HUDEP-2 (cell line): Measurements from ENCODE around the gene LEFTY2.
"Not testable (repeated sequence)": the region's sequence is repeated elsewhere in the genome, so short reads cannot be mapped to it uniquely, and the experiment has no call there.

Experiments
- DNase-seq, 76 experiments: peaks; one replicate each; lab custom pipeline; 2025; ENCODE audit not compliant: unreplicated experiment in 76 of 76; lab: John Stamatoyannopoulos, UW

LEFTY2 gene

GRCh38 chr1:225908013-225908640, 32.9 kb downstream of the LEFTY2 start:
- no peak for DNase-seq

DNA sequence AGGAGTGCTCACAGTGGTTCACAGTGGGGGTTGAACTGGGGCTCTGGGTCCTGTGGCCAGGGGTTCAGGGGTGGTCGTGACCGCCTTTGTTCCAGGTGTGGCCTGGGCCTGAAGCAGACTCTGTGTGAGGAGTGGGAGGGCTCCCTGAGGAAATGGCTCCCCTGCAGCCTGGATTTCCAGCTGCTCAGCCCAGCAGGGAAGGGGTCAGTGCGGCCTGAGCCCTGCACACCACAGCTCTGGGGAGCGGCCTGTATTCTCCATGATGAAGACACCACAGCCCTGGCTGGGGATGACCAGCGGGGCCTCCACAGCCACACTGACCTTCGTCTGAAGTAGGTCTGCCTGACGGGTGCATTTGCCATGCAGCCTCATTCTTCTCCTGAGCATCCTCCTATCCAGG, 33.7 kb downstream of the LEFTY2 start:
- DNase-seq = no peak

- no peak for DNase-seq
These were observed 34.6 kb downstream of the LEFTY2 start for GRCh38 chr1:225906467-225906866.

DNA sequence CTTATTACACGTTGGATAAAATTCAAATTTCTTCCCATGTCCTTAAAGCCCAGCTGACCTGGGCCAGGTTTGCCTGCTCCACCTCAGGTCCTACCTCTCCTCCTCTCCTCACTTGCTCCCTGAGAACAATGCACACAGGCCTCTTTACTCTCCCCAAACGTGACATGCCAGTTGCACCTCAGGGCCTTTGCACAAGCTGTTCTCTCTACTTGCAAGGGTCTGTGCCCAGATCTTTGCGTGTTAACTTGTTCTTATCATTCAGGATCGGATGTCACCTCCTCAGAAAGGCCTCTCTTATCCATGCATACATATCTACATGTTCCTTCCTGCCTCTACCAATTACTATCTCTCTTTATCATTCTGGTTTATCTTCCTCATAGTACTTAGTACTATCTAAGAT, 37.4 kb downstream of the LEFTY2 start:
- no peak for DNase-seq

DNA sequence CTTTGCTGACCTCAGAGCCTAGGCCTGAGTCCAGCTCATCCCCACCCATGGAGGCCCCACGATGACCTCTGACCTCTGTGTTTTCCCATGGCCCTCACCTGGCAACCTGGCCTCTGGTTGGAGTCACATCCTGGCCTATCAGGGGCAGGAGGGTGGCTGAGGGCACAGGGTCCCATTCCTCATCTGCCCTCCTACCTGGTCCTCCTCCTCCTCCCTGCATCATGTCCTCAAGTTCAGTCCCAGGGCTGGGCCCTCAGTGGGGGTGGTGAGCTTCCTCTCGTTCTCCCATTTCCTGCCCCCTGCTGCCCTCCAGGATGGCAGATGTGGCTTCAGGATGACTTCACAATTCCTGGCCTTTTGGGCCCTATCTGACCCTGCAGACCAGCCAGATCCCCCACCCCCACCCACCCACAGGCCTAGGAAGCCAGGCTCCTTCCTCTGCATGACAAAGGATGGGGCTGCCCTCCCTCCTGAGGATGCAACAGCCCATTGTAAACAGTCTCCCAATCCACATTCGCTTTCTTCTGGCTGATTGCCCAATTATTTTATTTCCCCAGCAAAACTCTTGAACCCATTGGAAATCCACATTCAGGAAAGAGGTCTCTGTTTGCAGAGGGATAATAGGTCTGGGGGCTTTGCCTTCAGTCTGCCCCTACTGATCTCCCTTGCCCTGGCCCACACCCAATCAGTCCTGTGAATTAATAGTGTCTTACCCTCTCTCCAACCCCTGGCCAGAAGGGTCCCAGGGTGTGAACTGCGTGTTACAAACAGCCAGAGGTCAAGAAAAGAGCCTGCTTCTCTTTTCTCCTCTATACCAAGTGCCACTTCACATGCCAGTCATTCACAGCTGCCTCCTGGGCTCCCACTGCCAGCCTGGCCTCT, 41.7 kb downstream of the LEFTY2 start:
- DNase-seq = no peak

- DNase-seq = no peak
These were observed 43.2 kb downstream of the LEFTY2 start for GRCh38 chr1:225897595-225898514.

DNA sequence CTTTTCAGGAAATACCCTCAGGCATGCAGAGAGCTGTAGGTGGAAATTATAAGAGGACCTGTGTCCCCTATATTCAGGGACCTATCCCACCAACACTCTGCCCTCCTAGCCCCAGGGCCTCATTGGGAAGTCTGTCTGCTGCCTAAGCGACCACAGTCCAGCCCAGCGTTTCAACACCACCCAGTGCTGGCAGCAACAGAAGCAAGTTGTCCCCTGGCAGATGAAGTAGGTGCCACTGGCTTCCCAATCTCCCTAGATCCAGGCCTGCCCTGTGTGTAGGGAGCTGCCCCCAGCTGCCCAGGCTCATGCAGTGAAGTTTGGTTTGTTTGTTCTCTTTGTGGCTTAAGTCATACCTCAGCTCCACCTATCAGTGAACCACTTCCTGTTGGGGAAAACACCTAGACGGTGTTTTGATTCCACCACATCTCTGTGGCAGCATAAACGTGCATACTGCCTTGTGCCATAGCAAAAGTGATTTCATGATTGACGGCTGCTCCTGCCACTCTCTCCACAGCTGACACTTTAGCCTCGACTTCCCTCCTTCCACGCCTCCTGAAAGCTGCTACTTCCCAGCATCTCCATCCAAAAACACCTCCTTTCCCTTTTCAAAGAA, 44.0 kb downstream of the LEFTY2 start:
- DNase-seq = no peak

GRCh38 chr1:225896494-225896893, 44.5 kb downstream of the LEFTY2 start:
- DNase-seq = no peak

- no peak for DNase-seq
These were observed 48.7 kb downstream of the LEFTY2 start for GRCh38 chr1:225892307-225892706.

GRCh38 chr1:225891229-225891972, 49.6 kb downstream of the LEFTY2 start:
- DNase-seq = peak in 2 of 76 experiments; percentile 15 to 23

DNA sequence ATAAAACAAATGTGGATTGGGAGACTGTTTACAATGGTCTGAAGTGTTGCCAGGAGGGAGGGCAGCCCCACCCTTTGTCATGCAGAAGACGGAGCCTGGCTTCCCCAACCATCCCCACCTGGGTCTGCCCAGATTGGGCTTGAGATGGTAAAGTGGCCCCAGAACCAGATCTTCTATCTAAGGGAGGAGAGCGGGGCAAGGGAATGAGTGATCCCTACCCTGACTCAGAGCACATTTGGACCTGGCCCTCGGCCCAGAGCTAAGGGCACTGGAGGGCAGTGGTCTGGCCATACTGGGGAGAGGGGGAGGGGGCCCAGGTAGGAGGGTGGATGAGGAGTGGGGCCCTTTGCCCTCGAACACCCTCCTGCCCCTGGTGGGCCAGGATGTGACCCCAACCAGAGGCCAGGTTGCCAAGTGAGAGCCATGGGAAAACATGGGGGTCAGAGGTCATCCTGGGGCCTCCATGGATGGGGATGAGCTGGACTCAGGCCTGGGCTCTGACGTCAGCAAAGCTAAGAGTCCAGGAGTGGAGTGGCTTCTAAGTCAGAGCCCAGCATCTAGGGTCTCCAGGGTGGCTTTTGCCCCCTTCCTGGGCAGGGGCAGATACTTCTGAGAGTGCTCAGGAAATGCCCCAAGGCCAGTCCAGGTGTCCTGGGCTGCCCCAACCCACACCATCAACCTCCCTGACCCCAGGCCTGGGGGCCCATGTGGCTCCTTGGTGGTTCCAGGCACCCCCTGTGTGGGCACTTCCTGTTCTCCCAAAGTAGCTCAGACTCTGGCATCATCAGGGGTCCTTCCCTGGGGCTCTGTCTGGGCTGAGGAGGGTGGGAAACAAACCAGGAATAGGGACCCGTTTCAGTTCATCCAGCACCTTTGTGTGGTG, 50.4 kb downstream of the LEFTY2 start:
- no peak for DNase-seq

DNA sequence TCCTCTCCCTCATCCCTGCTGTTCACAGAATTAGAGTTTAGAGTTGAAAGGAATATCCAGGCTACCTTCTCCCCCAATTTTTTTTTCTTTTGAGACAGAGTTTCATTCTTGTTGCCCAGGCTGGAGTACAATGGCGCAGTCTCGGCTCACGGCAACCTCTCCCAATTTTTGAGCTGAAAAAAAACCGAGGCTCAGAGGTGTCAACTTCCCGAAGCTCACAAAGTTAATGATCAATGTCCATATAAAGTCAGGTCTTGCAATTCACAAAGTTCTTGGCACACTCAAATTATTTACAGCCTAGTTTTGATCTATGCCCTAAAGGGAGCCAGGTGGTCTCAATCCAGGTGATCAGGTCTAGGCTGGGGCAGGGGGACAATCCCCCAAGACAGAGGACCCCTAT, 51.3 kb downstream of the LEFTY2 start:
- no peak for DNase-seq

- DNase-seq = no peak
These were observed 52.0 kb downstream of the LEFTY2 start, which contains the start of gene LEFTY1 for GRCh38 chr1:225888898-225889601. LEFTY1 (minus strand) TSS chr1:225889146; CDS start chr1:225889066, 80 bp downstream.

DNA sequence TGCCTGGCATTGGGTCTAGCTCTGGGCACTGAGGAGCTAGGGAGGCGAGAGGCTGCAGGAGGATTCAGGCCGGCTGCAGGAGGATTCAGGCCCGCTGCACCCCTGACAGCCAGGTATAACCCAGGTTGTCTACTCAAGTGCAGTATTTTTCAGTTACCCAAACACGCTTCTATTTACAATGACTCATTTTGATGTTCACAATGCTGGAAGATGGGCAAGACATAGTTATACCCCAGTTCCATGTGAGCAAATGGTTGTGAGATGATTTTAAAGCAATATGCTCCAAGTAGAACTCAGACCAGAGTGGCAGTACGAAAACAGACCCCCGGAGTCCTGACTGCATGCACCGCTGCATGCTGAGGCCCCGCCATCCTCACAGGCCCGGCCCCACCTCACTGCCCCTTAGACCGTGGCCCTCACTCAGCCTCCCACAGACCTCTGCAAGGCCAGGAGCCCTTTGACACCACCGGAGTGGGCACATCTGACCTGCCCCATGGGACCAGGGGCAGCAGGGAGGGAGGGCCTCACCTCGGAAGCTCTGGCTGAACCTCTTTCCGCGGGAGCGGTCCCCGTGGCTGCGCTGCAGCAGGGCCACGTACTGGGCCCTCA, 52.6 kb downstream of the LEFTY2 start:
- DNase-seq = no peak

DNA sequence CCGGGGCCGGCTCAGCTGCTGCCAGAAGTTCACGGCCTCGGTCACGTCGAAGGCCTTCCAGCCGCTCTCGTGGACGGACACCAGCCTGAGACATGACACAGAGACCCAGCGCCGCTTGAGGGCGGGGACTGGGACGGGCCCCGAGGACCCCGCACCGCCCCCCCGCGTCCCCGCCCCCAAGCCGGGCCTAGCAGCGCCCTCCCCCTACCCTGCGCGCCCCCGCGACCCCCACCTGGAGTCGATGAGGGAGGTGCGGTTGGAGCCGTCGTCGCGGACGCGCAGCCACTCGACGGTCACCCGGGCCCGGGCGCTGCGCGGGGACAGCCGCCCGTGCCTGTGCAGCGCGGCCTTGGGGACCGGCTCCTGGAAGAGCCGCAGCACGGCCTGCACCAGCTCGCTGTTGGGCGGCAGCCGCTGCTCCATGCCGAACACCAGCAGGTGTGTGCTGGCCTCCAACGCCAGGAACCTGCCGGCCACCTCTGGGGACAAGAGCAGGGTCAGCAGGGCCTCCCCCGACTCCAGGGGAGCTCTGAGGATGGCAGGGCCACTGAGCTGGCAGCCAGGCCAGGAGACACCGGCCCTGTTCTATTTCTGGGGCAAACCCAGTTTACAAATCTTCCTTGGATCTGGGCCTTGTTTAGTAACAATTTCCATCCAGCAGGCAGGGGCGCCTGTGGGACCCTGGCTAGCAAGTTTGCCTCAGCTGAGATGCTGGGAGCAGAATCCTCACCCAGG, 53.3 kb downstream of the LEFTY2 start:
- not testable (repeated sequence) for DNase-seq

GRCh38 chr1:225887030-225887314, 54.0 kb downstream of the LEFTY2 start:
- DNase-seq = no peak
